Psoas muscle (tissue), 8 donors: ENCODE measurements around the gene CHD3. TPM values are rescaled to one million over a fixed set of nuclear protein-coding genes. Genes with fewer than 3 reads are reported as not detected.

Source experiments
- ATAC-seq, 4 donors: fragments of 200-7000 bp; cut with Tn5 transposase; one replicate each; pipeline ENCODE4 v1.9.1; 2020; ENCODE audit warnings: moderate library complexity in 3 of 4, mild to moderate bottlenecking in 2 of 4
- DNase-seq, 2 donors: peaks; one replicate each; pipeline ENCODE4 v3.0.0-alpha.2; 2020
- H3K27ac ChIP-seq: fragments of 200-600 bp; one replicate; pipeline ENCODE4 v1.8.0; 2022
- H3K27me3 ChIP-seq, 3 donors: fragments of 200-600 bp in 1 of 3; one replicate each; pipeline versions ENCODE4 v1.6.1 to v1.8.0; 2013 to 2022; ENCODE audit warnings: low read length in 2 of 3, mild to moderate bottlenecking in 2 of 3, moderate library complexity in 1 of 3; ENCODE audit not compliant: insufficient read depth in 3 of 3
- H3K36me3 ChIP-seq, 2 donors: fragments of 200-600 bp in 1 of 2; one replicate each; pipeline versions ENCODE4 v1.6.1 to v1.8.0; 2013 to 2022; ENCODE audit warnings: low read depth in 1 of 2, mild to moderate bottlenecking in 1 of 2, moderate library complexity in 1 of 2; ENCODE audit not compliant: insufficient read depth in 1 of 2
- H3K4me1 ChIP-seq: fragments of 200-600 bp; one replicate; pipeline ENCODE4 v1.8.0; 2022
- H3K4me3 ChIP-seq: fragments of 200-600 bp; one replicate; pipeline ENCODE4 v1.8.0; 2022; ENCODE audit warnings: mild to moderate bottlenecking
- H3K9me3 ChIP-seq: fragments of 200-600 bp; one replicate; pipeline ENCODE4 v1.8.0; 2022
- WGBS, 3 donors: extraction: QIAGEN DNeasy Blood & Tissue Kit; methylation state at CpG; one replicate each; pipeline versions ENCODE4 v1.1.6 to v1.1.7; 2013; 5-methylcytosine and 5-hydroxymethylcytosine counted together
- intact Hi-C, 2 donors: fragments of 100-400 bp; cut with DNase I; formaldehyde crosslinking; loops; one replicate each; pipeline versions ENCODE4 v1.11.0 to v1.14.2; 2022
- polyA plus RNA-seq, 3 donors: library from polyadenylated mRNA; stranded (reverse); fragments of 200-250 nt; gene quantifications; one replicate each; pipeline ENCODE4 v1.2.3, GENCODE V29; 2013
- total RNA-seq, 4 donors: library from RNA; stranded (reverse); fragmentation: NEBNext Ultra II Directional in 2 of 4; extraction: Animal tissue kit (Norgen Biotek cat#: 25700) in 2 of 4; gene quantifications; one replicate each; pipeline versions ENCODE4 v1.2.1 to v1.2.4, GENCODE V29; 2021 to 2023
- TF ChIP-seq, protein P1 (sequence below): fragments of 200-600 bp; IDR thresholded peaks from one replicate; pipeline ENCODE4 v1.8.0; 2022; ENCODE audit warnings: antibody characterized with exemption
- donor health status: healthy with polysubstance abuse.
- donor health status: DM: no; HTN: no; CAD: no; lungs with moderate emphysema.
- donor health status: Bipolar disorder and iron deficiency.
- donor health status: healthy.
- donor health status: DM: yes; HTN: yes; CAD: no.
- donor health status: DM: no; HTN: no; CAD: no.
- donor health status: DM: no; HTN: no; CAD: no.
- donor health status: DM: yes; HTN: yes; CAD: no.

CHD3 gene
- total and polyA plus RNA-seq, 7 donors = 3.3 to 13.1 (median 6.9) TPM

DNA sequence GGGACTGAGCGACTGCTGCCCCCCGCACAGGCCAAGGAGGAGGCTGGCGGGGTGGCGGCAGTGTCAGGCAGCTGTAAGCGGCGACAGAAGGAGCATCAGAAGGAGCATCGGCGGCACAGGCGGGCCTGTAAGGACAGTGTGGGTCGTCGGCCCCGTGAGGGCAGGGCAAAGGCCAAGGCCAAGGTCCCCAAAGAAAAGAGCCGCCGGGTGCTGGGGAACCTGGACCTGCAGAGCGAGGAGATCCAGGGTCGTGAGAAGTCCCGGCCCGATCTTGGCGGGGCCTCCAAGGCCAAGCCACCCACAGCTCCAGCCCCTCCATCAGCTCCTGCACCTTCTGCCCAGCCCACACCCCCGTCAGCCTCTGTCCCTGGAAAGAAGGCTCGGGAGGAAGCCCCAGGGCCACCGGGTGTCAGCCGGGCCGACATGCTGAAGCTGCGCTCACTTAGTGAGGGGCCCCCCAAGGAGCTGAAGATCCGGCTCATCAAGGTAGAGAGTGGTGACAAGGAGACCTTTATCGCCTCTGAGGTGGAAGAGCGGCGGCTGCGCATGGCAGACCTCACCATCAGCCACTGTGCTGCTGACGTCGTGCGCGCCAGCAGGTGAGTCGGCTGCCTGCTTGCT lies 39.3 kb upstream of the CHD3 start:
- H3K27ac ChIP-seq = no peak overlapping the region
- H3K9me3 ChIP-seq = no peaks in the 10 kb centered on the region
- H3K27me3 ChIP-seq = no peaks in the 10 kb centered on the region
- H3K4me1 ChIP-seq = peaks cover 17% of the 10 kb centered on the region
- intact Hi-C loops = loop anchor here in 1 of 2 donors (10.0 kb wide), 1 partner anchor 224 kb away; the partner anchor contains the start of gene SAT2
- H3K4me3 ChIP-seq = no peak overlapping the region
- 83 to 90% (median 84%) methylated on average over 25 to 35 of the region's 35 CpGs for WGBS, 3 donors
- peaks cover 10 to 88% of the 10 kb centered on the region in 2 donors for H3K36me3 ChIP-seq
- TF ChIP-seq, protein P1, sequence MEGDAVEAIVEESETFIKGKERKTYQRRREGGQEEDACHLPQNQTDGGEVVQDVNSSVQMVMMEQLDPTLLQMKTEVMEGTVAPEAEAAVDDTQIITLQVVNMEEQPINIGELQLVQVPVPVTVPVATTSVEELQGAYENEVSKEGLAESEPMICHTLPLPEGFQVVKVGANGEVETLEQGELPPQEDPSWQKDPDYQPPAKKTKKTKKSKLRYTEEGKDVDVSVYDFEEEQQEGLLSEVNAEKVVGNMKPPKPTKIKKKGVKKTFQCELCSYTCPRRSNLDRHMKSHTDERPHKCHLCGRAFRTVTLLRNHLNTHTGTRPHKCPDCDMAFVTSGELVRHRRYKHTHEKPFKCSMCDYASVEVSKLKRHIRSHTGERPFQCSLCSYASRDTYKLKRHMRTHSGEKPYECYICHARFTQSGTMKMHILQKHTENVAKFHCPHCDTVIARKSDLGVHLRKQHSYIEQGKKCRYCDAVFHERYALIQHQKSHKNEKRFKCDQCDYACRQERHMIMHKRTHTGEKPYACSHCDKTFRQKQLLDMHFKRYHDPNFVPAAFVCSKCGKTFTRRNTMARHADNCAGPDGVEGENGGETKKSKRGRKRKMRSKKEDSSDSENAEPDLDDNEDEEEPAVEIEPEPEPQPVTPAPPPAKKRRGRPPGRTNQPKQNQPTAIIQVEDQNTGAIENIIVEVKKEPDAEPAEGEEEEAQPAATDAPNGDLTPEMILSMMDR = no peak
- DNase-seq (peak in 1 of 2 donors; percentile 58), ATAC-seq (no peak)

DNA sequence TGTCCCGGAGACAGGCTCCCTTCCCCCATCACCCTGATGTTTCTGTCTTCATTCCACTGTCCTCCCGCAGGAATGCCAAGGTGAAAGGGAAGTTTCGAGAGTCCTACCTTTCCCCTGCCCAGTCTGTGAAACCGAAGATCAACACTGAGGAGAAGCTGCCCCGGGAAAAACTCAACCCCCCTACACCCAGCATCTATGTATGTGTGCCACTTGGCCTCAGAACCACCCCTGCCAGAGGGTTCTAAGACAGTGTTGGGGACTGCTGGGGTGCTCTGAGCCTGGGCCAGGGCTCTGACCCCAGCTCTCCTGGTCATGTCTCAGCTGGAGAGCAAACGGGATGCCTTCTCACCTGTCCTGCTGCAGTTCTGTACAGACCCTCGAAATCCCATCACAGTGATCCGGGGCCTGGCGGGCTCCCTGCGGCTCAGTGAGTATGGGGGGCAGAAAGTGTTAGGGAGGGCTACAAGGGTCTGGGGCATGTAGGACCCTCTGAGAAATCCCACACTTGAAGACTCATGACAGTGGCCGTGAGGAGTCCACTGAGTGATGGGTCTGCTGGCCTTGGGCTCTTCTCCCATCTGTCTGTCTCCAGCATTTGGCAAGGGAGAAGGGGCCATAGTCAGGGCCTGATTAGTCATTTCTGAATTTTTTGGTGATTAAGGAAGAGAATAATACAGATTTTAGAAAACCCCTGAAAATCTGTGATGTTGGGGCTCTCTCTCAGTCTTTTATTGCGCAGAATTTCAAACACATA lies 38.7 kb upstream of the CHD3 start:
- H3K4me3 ChIP-seq = no peak overlapping the region
- no peaks in the 10 kb centered on the region for H3K27me3 ChIP-seq
- no peaks in the 10 kb centered on the region for H3K9me3 ChIP-seq
- TF ChIP-seq, protein P1 = no peak
- ATAC-seq = no peak
- H3K36me3 ChIP-seq = peaks cover 10 to 91% of the 10 kb centered on the region in 2 donors
- peaks cover 16% of the 10 kb centered on the region for H3K4me1 ChIP-seq
- DNase-seq = no peak
- H3K27ac ChIP-seq = no peak overlapping the region
- intact Hi-C loops = loop anchor here (2.0 to 10.0 kb wide), 4 partner anchors 15 to 225 kb away; partner anchors contain the start of genes KDM6B (in 1 of the 2) and SAT2 (in 1 of the 2)
- WGBS, 3 donors = 77 to 84% (median 81%) methylated on average over 12 of the region's 12 CpGs

DNA sequence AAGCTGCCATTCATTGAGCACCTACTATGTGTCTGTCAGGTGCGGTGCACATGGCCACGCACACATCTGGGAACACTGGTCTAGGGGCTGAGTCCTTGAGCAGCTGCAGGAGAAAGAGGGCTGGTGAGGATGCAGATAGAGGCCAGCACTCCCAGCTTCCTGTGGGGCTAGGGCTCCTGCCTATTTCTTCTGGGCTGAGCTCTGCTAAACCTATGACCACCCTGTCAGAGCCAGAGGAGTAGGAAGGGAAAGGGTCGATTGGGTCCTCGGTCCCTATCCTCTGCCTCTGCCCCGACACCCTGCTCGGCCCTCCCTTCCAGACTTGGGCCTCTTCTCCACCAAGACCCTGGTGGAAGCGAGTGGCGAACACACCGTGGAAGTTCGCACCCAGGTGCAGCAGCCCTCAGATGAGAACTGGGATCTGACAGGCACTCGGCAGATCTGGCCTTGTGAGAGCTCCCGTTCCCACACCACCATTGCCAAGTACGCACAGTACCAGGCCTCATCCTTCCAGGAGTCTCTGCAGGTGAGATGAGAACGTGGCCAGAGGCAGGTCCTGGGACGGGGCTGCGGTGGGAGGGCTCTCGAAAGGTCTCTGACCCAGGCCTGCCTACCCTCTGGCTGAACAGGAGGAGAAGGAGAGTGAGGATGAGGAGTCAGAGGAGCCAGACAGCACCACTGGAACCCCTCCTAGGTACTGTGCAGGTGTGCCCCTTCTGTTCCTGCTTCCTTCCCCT lies 37.7 kb upstream of the CHD3 start:
- H3K4me1 ChIP-seq = peaks cover 13% of the 10 kb centered on the region
- intact Hi-C loops = loop anchor here (2.0 to 5.0 kb wide), 3 partner anchors 16 to 109 kb away; partner anchors contain the start of gene KDM6B (in 1 of the 2)
- WGBS, 3 donors = 85 to 88% (median 87%) methylated on average over 17 of the region's 17 CpGs
- no peaks in the 10 kb centered on the region for H3K27me3 ChIP-seq
- TF ChIP-seq, protein P1 = no peak
- H3K9me3 ChIP-seq = no peaks in the 10 kb centered on the region
- ATAC-seq = peak in 1 of 4 donors; percentile 1
- peak in 1 of 2 donors; percentile 52 for DNase-seq
- H3K4me3 ChIP-seq = peak overlapping the region; percentile 22
- H3K27ac ChIP-seq = peak overlapping the region; percentile 16
- peaks cover 10 to 82% of the 10 kb centered on the region in 2 donors for H3K36me3 ChIP-seq

DNA sequence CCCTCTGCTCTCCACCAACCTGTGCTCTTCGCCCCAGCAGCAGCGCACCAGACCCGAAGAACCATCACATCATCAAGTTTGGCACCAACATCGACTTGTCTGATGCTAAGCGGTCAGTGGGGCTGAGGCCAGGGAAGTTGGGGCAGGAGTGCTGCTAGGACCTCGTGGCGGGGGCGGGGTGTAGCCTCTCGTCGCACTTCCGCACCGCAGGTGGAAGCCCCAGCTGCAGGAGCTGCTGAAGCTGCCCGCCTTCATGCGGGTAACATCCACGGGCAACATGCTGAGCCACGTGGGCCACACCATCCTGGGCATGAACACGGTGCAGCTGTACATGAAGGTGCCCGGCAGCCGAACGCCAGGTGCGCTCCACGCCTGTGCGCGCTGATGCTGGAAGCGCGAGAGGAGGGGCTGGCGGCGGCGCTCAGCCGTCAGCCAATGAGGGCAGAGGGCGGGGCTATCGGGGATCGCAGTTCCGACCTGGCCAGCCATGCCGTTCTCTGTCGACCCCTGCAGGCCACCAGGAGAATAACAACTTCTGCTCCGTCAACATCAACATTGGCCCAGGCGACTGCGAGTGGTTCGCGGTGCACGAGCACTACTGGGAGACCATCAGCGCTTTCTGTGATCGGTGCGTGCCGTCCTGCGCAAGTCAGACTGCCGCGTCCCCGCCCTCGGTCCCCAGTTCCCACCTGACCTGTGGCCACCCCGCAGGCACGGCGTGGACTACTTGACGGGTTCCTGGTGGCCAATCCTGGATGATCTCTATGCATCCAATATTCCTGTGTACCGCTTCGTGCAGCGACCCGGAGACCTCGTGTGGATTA lies 36.9 kb upstream of the CHD3 start:
- Histone ChIP-seq H3K36me3 (peaks cover 10 to 74% of the 10 kb centered on the region in 2 donors), H3K27ac (peak overlapping the region; percentile 23), H3K4me3 (peak overlapping the region; percentile 22), H3K27me3 (no peaks in the 10 kb centered on the region), H3K9me3 (no peaks in the 10 kb centered on the region), H3K4me1 (peaks cover 19% of the 10 kb centered on the region)
- ATAC-seq = peak; percentile 80 to 86 (median 86)
- intact Hi-C loops = loop anchor here (2.0 to 5.0 kb wide), 3 partner anchors 17 to 109 kb away; partner anchors contain the start of gene KDM6B (in 1 of the 2)
- TF ChIP-seq, protein P1 = peak; percentile 99
- peak; percentile 90 to 96 for DNase-seq
- WGBS, 3 donors = 20 to 21% (median 21%) methylated on average over 58 to 60 of the region's 60 CpGs
